Fibroblast of mammary gland (primary cell): ENCODE results near the gene POLR1F.

Source experiments
- DNase-seq: peaks from one replicate; pipeline ENCODE4 v3.0.0-alpha.2; 2010; ENCODE audit warnings: low read depth
- H3K4me3 ChIP-seq: 2 replicates; pipeline ENCODE4 v1.5.1; 2011; ENCODE audit warnings: low read depth, mild to moderate bottlenecking, low read length, moderate library complexity; ENCODE audit not compliant: control insufficient read depth
- CTCF ChIP-seq: conservative IDR thresholded peaks from 2 replicates; pipeline ENCODE4 v1.5.1; 2011; ENCODE audit warnings: low read depth, low read length, inconsistent platforms; ENCODE audit not compliant: control insufficient read depth, insufficient read depth

The POLR1F gene

GRCh38 chr7:19708397-19709248 is at the start of gene POLR1F:
Gene POLR1F, minus strand, starts transcription at chr7:19709037. Its CDS starts 21 bp downstream, at chr7:19709016.
- peak; percentile 85 for TF ChIP-seq CTCF
- H3K4me3 ChIP-seq, result peak within 1 kb of the TSS; percentile 99
- peak; percentile 95 for DNase-seq

GRCh38 chr7:19754521-19755116 is 45.8 kb upstream of the POLR1F start:
- TF ChIP-seq CTCF, result peak; percentile 70
- H3K4me3 ChIP-seq, result no peak overlapping the region
- DNase-seq, result peak; percentile 52

GRCh38 chr7:19752020-19752419 is 43.2 kb upstream of the POLR1F start:
- DNase-seq, result no peak
- H3K4me3 ChIP-seq, result no peak overlapping the region
- no peak for TF ChIP-seq CTCF

GRCh38 chr7:19749658-19750057 is 40.8 kb upstream of the POLR1F start:
- H3K4me3 ChIP-seq, result no peak overlapping the region
- no peak for DNase-seq
- no peak for TF ChIP-seq CTCF

- TF ChIP-seq CTCF, result peak; percentile 64
- peak; percentile 53 for DNase-seq
- H3K4me3 ChIP-seq, result no peak overlapping the region
These were observed 39.0 kb upstream of the POLR1F start for GRCh38 chr7:19747740-19748339.

GRCh38 chr7:19744075-19744474 is 35.2 kb upstream of the POLR1F start:
- no peak overlapping the region for H3K4me3 ChIP-seq
- no peak for DNase-seq
- TF ChIP-seq CTCF, result no peak
